ENCODE data around the gene UTP11.
A peak's percentile ranks its signal among the peaks of the same experiment; 100 is the strongest.
"Not testable (repeated sequence)": the region's sequence is repeated elsewhere in the genome, so short reads cannot be mapped to it uniquely, and the experiment has no call there.

The UTP11 gene

GRCh38 chr1:38028105-38028591 is 15.6 kb downstream of the UTP11 start:
- H3K9me3 Mint-ChIP-seq, result no peaks in the 10 kb centered on the region
- peak overlapping the region; percentile 20 for H3K4me3 Mint-ChIP-seq
- peak overlapping the region; percentile 49 for H3K27ac Mint-ChIP-seq
- peaks cover 22% of the 10 kb centered on the region for H3K36me3 Mint-ChIP-seq (ENCODE audit: low read depth)
- no peaks in the 10 kb centered on the region for H3K27me3 Mint-ChIP-seq (ENCODE audit: low read depth)
- peaks cover 35% of the 10 kb centered on the region for H3K4me1 Mint-ChIP-seq (ENCODE audit: low read depth)
- DNase-seq (ENCODE audit: low spot score), result peak; percentile 80

- Mint-ChIP-seq H3K27me3 (ENCODE audit: low read depth) (no peaks in the 10 kb centered on the region), H3K27ac (peak overlapping the region; percentile 49), H3K4me1 (ENCODE audit: low read depth) (peaks cover 35% of the 10 kb centered on the region), H3K4me3 (peak overlapping the region; percentile 20), H3K36me3 (ENCODE audit: low read depth) (peaks cover 19% of the 10 kb centered on the region), H3K9me3 (no peaks in the 10 kb centered on the region)
- no peak for DNase-seq (ENCODE audit: low spot score)
Observed at GRCh38 chr1:38028671-38029070, 16.1 kb downstream of the UTP11 start.

GRCh38 chr1:38029081-38029681 is 16.6 kb downstream of the UTP11 start:
- no peak overlapping the region for H3K4me3 Mint-ChIP-seq

GRCh38 chr1:38029685-38030511 is 17.4 kb downstream of the UTP11 start:
- Mint-ChIP-seq H3K4me1 (ENCODE audit: low read depth) (peaks cover 35% of the 10 kb centered on the region), H3K27me3 (ENCODE audit: low read depth) (no peaks in the 10 kb centered on the region), H3K36me3 (ENCODE audit: low read depth) (peaks cover 11% of the 10 kb centered on the region), H3K4me3 (peak overlapping the region; percentile 62), H3K9me3 (no peaks in the 10 kb centered on the region), H3K27ac (peak overlapping the region; percentile 71)
- DNase-seq (ENCODE audit: low spot score), result peak; percentile 85

More at GRCh38 chr1:38029081-38029681, 16.6 kb downstream of the UTP11 start:
- no peak overlapping the region for H3K27ac Mint-ChIP-seq
- no peak for DNase-seq (ENCODE audit: low spot score)
- no peaks in the 10 kb centered on the region for H3K9me3 Mint-ChIP-seq
- peaks cover 35% of the 10 kb centered on the region for H3K4me1 Mint-ChIP-seq (ENCODE audit: low read depth)
- peaks cover 14% of the 10 kb centered on the region for H3K36me3 Mint-ChIP-seq (ENCODE audit: low read depth)
- no peaks in the 10 kb centered on the region for H3K27me3 Mint-ChIP-seq (ENCODE audit: low read depth)

DNA sequence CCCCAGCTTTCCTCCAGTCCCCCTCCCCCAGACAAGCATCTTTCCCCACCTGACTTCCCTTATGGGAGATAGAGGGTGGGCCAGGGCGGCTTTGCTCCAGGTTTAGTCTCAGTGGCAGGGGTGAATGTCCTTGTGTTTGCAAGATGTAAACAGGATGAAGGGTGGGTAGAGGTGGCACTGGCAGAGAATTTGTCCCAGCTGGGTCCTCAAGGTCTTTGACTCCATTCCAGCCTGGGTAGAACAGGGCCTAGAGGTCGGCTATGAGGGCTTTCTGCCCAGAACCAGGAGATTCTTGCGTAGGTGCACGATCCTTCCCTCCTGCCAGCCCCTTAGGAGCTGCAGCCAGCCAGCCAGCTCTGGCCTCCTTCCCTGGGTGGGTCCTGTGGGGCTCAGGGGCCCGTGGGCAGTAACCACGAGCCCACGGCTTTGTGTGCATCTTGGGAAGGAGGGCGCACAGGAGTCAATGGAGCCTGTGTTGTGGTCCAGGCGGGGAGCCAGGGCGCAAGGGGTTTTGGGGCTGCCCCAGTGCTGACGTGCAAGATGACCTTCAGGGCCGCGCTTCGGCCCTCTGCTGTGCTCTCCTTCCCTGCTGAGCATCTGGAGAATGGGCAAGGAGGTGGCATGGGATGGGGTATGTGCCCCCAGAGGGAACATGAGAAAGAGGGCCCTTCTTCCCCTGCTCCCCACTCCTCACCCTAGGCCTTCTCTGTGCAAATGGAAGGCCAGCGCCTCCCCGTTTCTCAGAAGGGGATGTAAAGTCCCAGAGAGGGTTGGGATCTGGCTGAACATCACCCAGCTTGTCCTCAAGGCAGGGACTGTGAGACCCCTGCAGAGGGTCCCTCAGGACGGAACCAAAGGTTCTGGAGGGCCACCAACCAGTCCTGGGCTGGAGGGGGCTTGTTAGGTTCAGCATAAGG is 18.3 kb downstream of the UTP11 start:
- DNase-seq (ENCODE audit: low spot score), result no peak
- Mint-ChIP-seq H3K9me3 (no peaks in the 10 kb centered on the region), H3K27ac (peak overlapping the region; percentile 71), H3K4me3 (peak overlapping the region; percentile 62), H3K27me3 (ENCODE audit: low read depth) (no peaks in the 10 kb centered on the region), H3K36me3 (ENCODE audit: low read depth) (peaks cover 6% of the 10 kb centered on the region), H3K4me1 (ENCODE audit: low read depth) (peaks cover 35% of the 10 kb centered on the region)

- DNase-seq (ENCODE audit: low spot score), result no peak
- Mint-ChIP-seq H3K27me3 (ENCODE audit: low read depth) (no peaks in the 10 kb centered on the region), H3K36me3 (ENCODE audit: low read depth) (peaks cover 3% of the 10 kb centered on the region), H3K9me3 (no peaks in the 10 kb centered on the region), H3K4me1 (ENCODE audit: low read depth) (peaks cover 35% of the 10 kb centered on the region), H3K27ac (peak overlapping the region; percentile 33), H3K4me3 (no peak overlapping the region)
Observed at GRCh38 chr1:38031513-38031866, 19.0 kb downstream of the UTP11 start.

- not testable (repeated sequence) for H3K36me3 Mint-ChIP-seq (ENCODE audit: low read depth); H3K27me3 Mint-ChIP-seq (ENCODE audit: low read depth); DNase-seq (ENCODE audit: low spot score); H3K4me3 Mint-ChIP-seq; H3K9me3 Mint-ChIP-seq; H3K27ac Mint-ChIP-seq
- H3K4me1 Mint-ChIP-seq (ENCODE audit: low read depth), result peaks cover 25% of the 10 kb centered on the region
Observed at GRCh38 chr1:38032992-38033391, 20.5 kb downstream of the UTP11 start.

- Mint-ChIP-seq H3K4me1 (ENCODE audit: low read depth) (peaks cover 10% of the 10 kb centered on the region), H3K27ac (no peak overlapping the region), H3K27me3 (ENCODE audit: low read depth) (no peaks in the 10 kb centered on the region), H3K9me3 (no peaks in the 10 kb centered on the region), H3K4me3 (no peak overlapping the region), H3K36me3 (ENCODE audit: low read depth) (no peaks in the 10 kb centered on the region)
- DNase-seq (ENCODE audit: low spot score), result no peak
Observed at GRCh38 chr1:38034871-38035270, 22.3 kb downstream of the UTP11 start.

DNA sequence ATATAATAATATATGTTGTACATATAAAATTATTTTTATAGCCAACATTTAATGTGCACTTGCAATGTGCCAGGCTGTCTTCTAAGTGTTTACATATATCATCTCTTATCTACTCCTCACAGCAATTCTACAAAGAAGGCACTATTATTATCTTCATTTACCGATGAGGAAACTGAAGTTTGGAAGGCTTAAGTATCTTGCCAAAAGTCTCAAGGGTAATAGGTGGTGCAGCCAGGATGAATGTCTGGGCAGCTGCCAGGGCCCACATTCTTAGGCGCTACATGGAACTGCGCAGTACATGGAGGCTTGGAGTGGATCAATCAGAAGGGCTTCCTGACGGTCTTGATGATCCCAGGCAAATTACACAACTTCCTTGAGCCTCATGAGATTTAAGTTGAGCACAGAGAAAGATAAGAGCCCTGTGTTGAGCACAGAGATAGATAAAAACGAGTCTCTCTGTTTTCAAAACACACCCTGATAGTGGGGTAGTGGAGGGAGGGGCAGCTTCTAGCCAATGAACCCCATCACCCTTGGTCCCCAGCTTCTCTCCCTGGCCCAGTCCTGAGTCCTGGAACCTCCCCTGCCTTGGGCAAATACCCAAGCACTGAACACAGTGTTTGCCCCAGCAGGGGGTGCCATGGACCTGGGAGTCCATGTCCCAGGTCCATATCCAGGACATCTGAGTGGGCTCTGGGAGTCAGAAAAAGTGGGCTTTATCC is 24.8 kb downstream of the UTP11 start:
- H3K27me3 Mint-ChIP-seq (ENCODE audit: low read depth), result peaks cover 14% of the 10 kb centered on the region
- no peaks in the 10 kb centered on the region for H3K36me3 Mint-ChIP-seq (ENCODE audit: low read depth)
- H3K4me3 Mint-ChIP-seq, result no peak overlapping the region
- no peaks in the 10 kb centered on the region for H3K4me1 Mint-ChIP-seq (ENCODE audit: low read depth)
- DNase-seq (ENCODE audit: low spot score), result no peak
- no peaks in the 10 kb centered on the region for H3K9me3 Mint-ChIP-seq
- no peak overlapping the region for H3K27ac Mint-ChIP-seq

DNA sequence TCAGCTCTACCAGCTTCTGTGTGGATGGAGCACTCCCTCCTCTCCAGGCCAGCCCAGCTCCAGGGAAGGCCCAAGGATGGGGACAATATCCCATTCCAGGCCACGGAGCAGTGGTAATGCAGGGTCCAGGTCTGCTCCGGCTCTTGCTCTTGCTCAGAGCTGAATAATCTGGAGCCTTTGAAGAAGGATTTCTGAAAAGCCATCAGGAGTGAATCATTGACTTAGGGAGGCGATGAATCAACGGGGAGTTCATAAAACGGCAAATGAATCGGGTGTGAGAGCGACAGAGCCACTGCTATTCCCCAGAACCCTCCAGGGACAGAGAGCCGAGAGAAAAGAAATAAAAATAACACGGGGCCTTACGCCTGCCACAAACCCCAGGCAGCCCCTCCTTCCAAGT is 26.3 kb downstream of the UTP11 start:
- H3K27ac Mint-ChIP-seq, result no peak overlapping the region
- peaks cover 1% of the 10 kb centered on the region for H3K4me1 Mint-ChIP-seq (ENCODE audit: low read depth)
- DNase-seq (ENCODE audit: low spot score), result no peak
- H3K27me3 Mint-ChIP-seq (ENCODE audit: low read depth), result peaks cover 27% of the 10 kb centered on the region
- no peaks in the 10 kb centered on the region for H3K9me3 Mint-ChIP-seq
- no peaks in the 10 kb centered on the region for H3K36me3 Mint-ChIP-seq (ENCODE audit: low read depth)
- no peak overlapping the region for H3K4me3 Mint-ChIP-seq

DNA sequence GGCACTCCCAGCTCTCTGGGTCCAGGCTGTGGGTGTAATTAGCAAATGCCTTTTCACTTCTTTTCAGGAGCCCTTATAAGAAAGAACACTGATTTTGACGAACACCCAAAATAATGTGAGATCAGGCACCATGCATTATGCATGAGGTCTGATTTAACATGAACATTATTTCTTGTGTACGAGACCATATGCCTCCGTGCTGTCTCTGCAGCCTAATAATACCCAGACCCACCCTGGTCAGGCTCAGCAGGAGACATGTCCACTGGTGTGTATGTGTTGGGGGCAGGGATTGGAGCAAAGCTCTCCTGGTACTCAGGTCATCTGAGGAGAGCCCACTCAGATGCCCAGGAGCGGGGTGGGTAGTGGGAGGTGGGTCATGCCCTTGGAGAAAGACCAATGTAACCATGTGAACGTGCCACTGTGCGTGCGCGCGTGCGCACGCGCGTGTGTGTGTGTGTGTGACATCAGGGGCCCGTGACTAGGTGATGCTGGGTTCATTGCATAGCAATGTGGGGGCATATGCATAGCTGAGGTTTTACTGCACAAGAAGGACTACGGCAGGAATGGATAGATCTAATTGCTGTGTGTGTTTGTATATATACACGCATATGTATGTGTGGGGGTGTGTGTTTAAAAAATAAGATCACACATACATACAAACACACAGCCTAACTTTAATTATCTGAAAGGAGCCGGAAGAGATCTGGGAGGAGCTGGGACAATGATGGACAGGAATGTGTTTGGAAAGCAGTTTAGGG is 27.0 kb downstream of the UTP11 start:
- H3K4me3 Mint-ChIP-seq, result no peak overlapping the region
- H3K36me3 Mint-ChIP-seq (ENCODE audit: low read depth), result no peaks in the 10 kb centered on the region
- H3K4me1 Mint-ChIP-seq (ENCODE audit: low read depth), result peaks cover 4% of the 10 kb centered on the region
- H3K27ac Mint-ChIP-seq, result no peak overlapping the region
- H3K9me3 Mint-ChIP-seq, result no peaks in the 10 kb centered on the region
- peaks cover 31% of the 10 kb centered on the region for H3K27me3 Mint-ChIP-seq (ENCODE audit: low read depth)
- no peak for DNase-seq (ENCODE audit: low spot score)

DNA sequence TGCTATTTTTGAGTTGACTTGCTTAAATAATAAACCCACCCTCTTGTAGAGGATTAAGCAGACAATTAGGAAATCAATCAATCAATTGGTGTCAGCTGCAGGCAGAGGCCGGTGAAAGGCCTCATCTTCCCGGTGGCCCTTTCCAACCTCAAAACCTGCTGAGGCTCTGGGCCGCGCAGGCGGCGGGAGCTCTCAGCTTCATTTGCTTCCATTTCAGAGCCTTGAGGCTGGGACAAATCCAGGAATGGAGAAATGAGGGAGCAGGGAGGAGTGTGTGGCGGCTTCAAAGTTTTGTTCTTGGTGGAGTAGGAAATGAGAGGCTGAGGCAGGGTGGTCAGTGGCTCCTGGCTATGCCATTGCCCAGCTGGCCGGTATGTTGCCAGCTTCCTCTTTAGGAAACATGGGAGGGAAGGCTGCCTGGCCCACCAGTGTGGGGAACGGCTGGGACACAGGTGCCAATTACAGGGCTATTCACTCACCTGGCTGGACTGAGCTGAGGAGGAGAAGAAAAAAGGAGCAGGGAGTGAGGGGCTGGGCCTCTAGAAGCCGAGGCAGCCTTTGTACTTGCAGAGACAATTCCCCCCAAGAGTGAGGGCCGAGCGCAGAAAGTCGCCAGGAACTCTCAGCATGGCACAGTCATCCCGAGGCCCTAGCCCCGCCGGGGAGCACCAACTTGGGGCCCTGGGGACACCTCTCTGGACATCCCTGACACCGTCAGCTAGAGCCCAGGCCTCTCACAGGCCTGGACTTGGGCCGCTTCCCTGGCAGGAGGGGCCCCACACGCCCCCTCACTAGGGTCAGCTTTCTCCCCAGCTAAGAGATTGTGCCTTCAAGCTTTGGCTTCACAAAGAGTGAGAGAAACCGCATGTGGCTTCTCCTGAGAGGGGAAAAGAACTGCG is 29.7 kb downstream of the UTP11 start:
- H3K27ac Mint-ChIP-seq, result no peak overlapping the region
- no peaks in the 10 kb centered on the region for H3K9me3 Mint-ChIP-seq
- H3K27me3 Mint-ChIP-seq (ENCODE audit: low read depth), result peaks cover 37% of the 10 kb centered on the region
- peaks cover 4% of the 10 kb centered on the region for H3K4me1 Mint-ChIP-seq (ENCODE audit: low read depth)
- H3K36me3 Mint-ChIP-seq (ENCODE audit: low read depth), result no peaks in the 10 kb centered on the region
- no peak for DNase-seq (ENCODE audit: low spot score)
- H3K4me3 Mint-ChIP-seq, result no peak overlapping the region

Data from T-helper 2 cell treated with Interferon-gamma antibody and Interleukin-4, amounts not matched to agents 5 μg/mL and 100 μg/mL, for 36 hours (primary cell).